Measurements from ENCODE around the gene TTC23L.

The TTC23L gene

GRCh38 chr5:34833090-34833489 is 5.9 kb upstream of the TTC23L start:
- DNase-seq (ENCODE audit: low read depth in 3 of 3) = no peak

GRCh38 chr5:34833976-34834793 is 4.8 kb upstream of the TTC23L start:
- DNase-seq (ENCODE audit: low read depth in 3 of 3) = no peak

- DNase-seq (ENCODE audit: low read depth in 3 of 3) = no peak
Measured at GRCh38 chr5:34834794-34835089, 4.2 kb upstream of the TTC23L start.

GRCh38 chr5:34835664-34836063 is 3.3 kb upstream of the TTC23L start:
- no peak for DNase-seq (ENCODE audit: low read depth in 3 of 3)

GRCh38 chr5:34841816-34842215 is 2.9 kb downstream of the TTC23L start:
- DNase-seq (ENCODE audit: low read depth in 3 of 3) = no peak

- DNase-seq (ENCODE audit: low read depth in 3 of 3) = no peak
Measured at GRCh38 chr5:34842554-34842953, 3.6 kb downstream of the TTC23L start.

GRCh38 chr5:34843497-34843896 is 4.5 kb downstream of the TTC23L start:
- DNase-seq (ENCODE audit: low read depth in 3 of 3) = no peak

GRCh38 chr5:34844106-34844505 is 5.1 kb downstream of the TTC23L start:
- no peak for DNase-seq (ENCODE audit: low read depth in 3 of 3)

GRCh38 chr5:34844999-34845398 is 6.0 kb downstream of the TTC23L start:
- no peak for DNase-seq (ENCODE audit: low read depth in 3 of 3)

GRCh38 chr5:34847056-34847455 is 8.1 kb downstream of the TTC23L start:
- DNase-seq (ENCODE audit: low read depth in 3 of 3) = no peak

- no peak for DNase-seq (ENCODE audit: low read depth in 3 of 3)
Measured at GRCh38 chr5:34847552-34847951, 8.6 kb downstream of the TTC23L start.

- DNase-seq (ENCODE audit: low read depth in 3 of 3) = no peak
Measured at GRCh38 chr5:34848230-34848629, 9.3 kb downstream of the TTC23L start.

- DNase-seq (ENCODE audit: low read depth in 3 of 3) = no peak
Measured at GRCh38 chr5:34849253-34849652, 10.3 kb downstream of the TTC23L start.

GRCh38 chr5:34854459-34855174 is 15.7 kb downstream of the TTC23L start:
- no peak for DNase-seq (ENCODE audit: low read depth in 3 of 3)

- DNase-seq (ENCODE audit: low read depth in 3 of 3) = no peak
Measured at GRCh38 chr5:34857161-34857560, 18.2 kb downstream of the TTC23L start.

- no peak for DNase-seq (ENCODE audit: low read depth in 3 of 3)
Measured at GRCh38 chr5:34857894-34858293, 18.9 kb downstream of the TTC23L start.

GRCh38 chr5:34858790-34859189 is 19.8 kb downstream of the TTC23L start:
- no peak for DNase-seq (ENCODE audit: low read depth in 3 of 3)

- DNase-seq (ENCODE audit: low read depth in 3 of 3) = no peak
Measured at GRCh38 chr5:34859253-34859652, 20.3 kb downstream of the TTC23L start.

GRCh38 chr5:34863946-34864345 is 25.0 kb downstream of the TTC23L start:
- no peak for DNase-seq (ENCODE audit: low read depth in 3 of 3)

- no peak for DNase-seq (ENCODE audit: low read depth in 3 of 3)
Measured at GRCh38 chr5:34865091-34865490, 26.1 kb downstream of the TTC23L start.

GRCh38 chr5:34866989-34867471 is 28.1 kb downstream of the TTC23L start:
- no peak for DNase-seq (ENCODE audit: low read depth in 3 of 3)

GRCh38 chr5:34867660-34868059 is 28.7 kb downstream of the TTC23L start:
- DNase-seq (ENCODE audit: low read depth in 3 of 3) = no peak

- no peak for DNase-seq (ENCODE audit: low read depth in 3 of 3)
Measured at GRCh38 chr5:34868791-34869190, 29.8 kb downstream of the TTC23L start.
